ENCODE results near the gene PCNA. TPM values are rescaled to one million over a fixed set of nuclear protein-coding genes. Genes with fewer than 3 reads are reported as not detected.
"Not testable (repeated sequence)": the region's sequence is repeated elsewhere in the genome, so short reads cannot be mapped to it uniquely, and the experiment has no call there.

Gene PCNA
- total and polyA plus RNA-seq, 2 of the 4 experiments (the other 2 are of a cell fraction): 155 to 213 TPM

GRCh38 chr20:5099909-5100308, 19.8 kb downstream of the PCNA start:
- H2AFZ ChIP-seq (replicated peaks; ENCODE audit: low read length, poor library complexity); H2BK15ac ChIP-seq (ENCODE audit: low read depth, low read length); H3K27ac ChIP-seq (ENCODE audit: insufficient read depth, low read length); H3K14ac ChIP-seq (replicated peaks; ENCODE audit: low read depth, low read length); H2AK9ac ChIP-seq (replicated peaks; ENCODE audit: low read depth, low read length, poor library complexity); H3K56ac ChIP-seq (ENCODE audit: extremely low read depth, insufficient read depth, low read length); H2BK5ac ChIP-seq (ENCODE audit: low read depth, low read length, poor library complexity, severe bottlenecking); H3K9me1 ChIP-seq (ENCODE audit: insufficient read depth, low read length); H3K27me3 ChIP-seq (ENCODE audit: control insufficient read depth, insufficient read depth, low read length); ATAC-seq (ENCODE audit: low read depth); H4K5ac ChIP-seq (ENCODE audit: low read depth, low read length); H3K4me3 ChIP-seq (ENCODE audit: insufficient read depth, low read depth, low read length); H2BK20ac ChIP-seq (ENCODE audit: low read depth, low read length); in situ Hi-C loops (cut with MboI; ENCODE audit: low sequenced_read_pairs); H3K23ac ChIP-seq (ENCODE audit: low read depth, low read length); DNase-seq; H4K8ac ChIP-seq (ENCODE audit: low read depth in 2 of 2, low read length in 2 of 2); H2AK5ac ChIP-seq (ENCODE audit: low read depth, low read length); H3K4ac ChIP-seq (ENCODE audit: low read depth, low read length); H2BK120ac ChIP-seq (ENCODE audit: low read depth, low read length); H3K18ac ChIP-seq (ENCODE audit: low read depth, low read length); H3K9me3 ChIP-seq (ENCODE audit: control insufficient read depth, insufficient read depth, low read length); POLR2A ChIA-PET (ENCODE audit: unreplicated experiment); H4K91ac ChIP-seq (ENCODE audit: insufficient read depth, low read depth, low read length); H3K9ac ChIP-seq (ENCODE audit: low read depth, low read length); H3K4me2 ChIP-seq (ENCODE audit: low read depth, low read length); BruUV-seq (replicated peaks); dilution Hi-C loops (cut with HindIII; ENCODE audit: low sequenced_read_pairs, unreplicated experiment); H3K4me1 ChIP-seq (ENCODE audit: control insufficient read depth, insufficient read depth, low read length); H4K20me1 ChIP-seq (ENCODE audit: insufficient read depth, low read length): not testable (repeated sequence)
- whole genome bisulfite sequencing, 2 experiments (ENCODE audit: extremely low coverage in 2 of 2, insufficient read length in 1 of 2): no CpG with 5 or more reads among the region's 3 CpGs
- intact Hi-C loops (cut with micrococcal nuclease): loop anchor here (1.0 to 5.0 kb wide), 4 partner anchors 128 to 493 kb away; no protein-coding TSS in a partner anchor
- H3K79me1 ChIP-seq (ENCODE audit: low read depth in 1 of 2, low read length in 2 of 2): peaks cover 11 to 20% of the 10 kb centered on the region in 2 experiments; a peak in 3 of 4 replicates
- H3K36me3 ChIP-seq (ENCODE audit: control insufficient read depth, insufficient read depth, low read length): peaks cover 34% of the 10 kb centered on the region
- CTCF ChIA-PET: interaction anchor here (0.6 kb wide), 1 partner anchor 1797 kb away, joined by 5 read pairs; no protein-coding TSS in a partner anchor

GRCh38 chr20:5099009-5099408, 20.7 kb downstream of the PCNA start:
- H3K4me1 ChIP-seq (ENCODE audit: control insufficient read depth, insufficient read depth, low read length); H2BK120ac ChIP-seq (ENCODE audit: low read depth, low read length); dilution Hi-C loops (cut with HindIII; ENCODE audit: low sequenced_read_pairs, unreplicated experiment); H3K14ac ChIP-seq (replicated peaks; ENCODE audit: low read depth, low read length); H2AK9ac ChIP-seq (replicated peaks; ENCODE audit: low read depth, low read length, poor library complexity); H3K23ac ChIP-seq (ENCODE audit: low read depth, low read length); H3K27ac ChIP-seq (ENCODE audit: insufficient read depth, low read length); H2AK5ac ChIP-seq (ENCODE audit: low read depth, low read length); H3K4ac ChIP-seq (ENCODE audit: low read depth, low read length); POLR2A ChIA-PET (ENCODE audit: unreplicated experiment); H4K91ac ChIP-seq (ENCODE audit: insufficient read depth, low read depth, low read length); DNase-seq; H2BK5ac ChIP-seq (ENCODE audit: low read depth, low read length, poor library complexity, severe bottlenecking); H3K4me2 ChIP-seq (ENCODE audit: low read depth, low read length); H3K56ac ChIP-seq (ENCODE audit: extremely low read depth, insufficient read depth, low read length); H3K27me3 ChIP-seq (ENCODE audit: control insufficient read depth, insufficient read depth, low read length); H3K9me1 ChIP-seq (ENCODE audit: insufficient read depth, low read length); H3K9me3 ChIP-seq (ENCODE audit: control insufficient read depth, insufficient read depth, low read length); H4K5ac ChIP-seq (ENCODE audit: low read depth, low read length); H3K18ac ChIP-seq (ENCODE audit: low read depth, low read length); BruUV-seq (replicated peaks); H4K8ac ChIP-seq (ENCODE audit: low read depth in 2 of 2, low read length in 2 of 2); intact Hi-C loops (cut with micrococcal nuclease); in situ Hi-C loops (cut with MboI; ENCODE audit: low sequenced_read_pairs); H2AFZ ChIP-seq (replicated peaks; ENCODE audit: low read length, poor library complexity); H3K9ac ChIP-seq (ENCODE audit: low read depth, low read length); H2BK15ac ChIP-seq (ENCODE audit: low read depth, low read length); ATAC-seq (ENCODE audit: low read depth); H2BK20ac ChIP-seq (ENCODE audit: low read depth, low read length); H3K4me3 ChIP-seq (ENCODE audit: insufficient read depth, low read depth, low read length); H4K20me1 ChIP-seq (ENCODE audit: insufficient read depth, low read length): not testable (repeated sequence)
- H3K79me1 ChIP-seq (ENCODE audit: low read depth in 1 of 2, low read length in 2 of 2): peaks cover 9 to 20% of the 10 kb centered on the region in 2 experiments; a peak in 3 of 4 replicates
- 89% methylated on average over 1 of the region's 1 CpG; no CpG with 5 or more reads in 1 of the 2 experiments for WGBS, 2 experiments (ENCODE audit: extremely low coverage in 2 of 2, insufficient read length in 1 of 2)
- CTCF ChIA-PET: interaction anchor here (0.5 to 0.6 kb wide), 2 partner anchors 11 to 149 kb away, joined by 3 read pairs; no protein-coding TSS in a partner anchor
- peaks cover 34% of the 10 kb centered on the region for H3K36me3 ChIP-seq (ENCODE audit: control insufficient read depth, insufficient read depth, low read length)
